ENCODE results near the gene TBC1D7.

- TF ChIP-seq CTCF (IDR thresholded peaks at IDR 0.05; ENCODE audit: low read depth, low read length, poor library complexity, severe bottlenecking) (no peak), EZH2phosphoT487 (IDR thresholded peaks at IDR 0.05; ENCODE audit: borderline replicate concordance, low read length) (no peak)
Observed at GRCh38 chr6:13261464-13261994, 66.8 kb downstream of the TBC1D7 start.

All from DOHH2 (cell line).